ENCODE results near the gene TMEM132A. TPM values are rescaled to one million over a fixed set of nuclear protein-coding genes. Genes with fewer than 3 reads are reported as not detected.
"Not testable (repeated sequence)": the region's sequence is repeated elsewhere in the genome, so short reads cannot be mapped to it uniquely, and the experiment has no call there.

TMEM132A gene
- polyA plus RNA-seq, 3 donors, result 5.1 to 11.1 (median 7.0) TPM

DNA sequence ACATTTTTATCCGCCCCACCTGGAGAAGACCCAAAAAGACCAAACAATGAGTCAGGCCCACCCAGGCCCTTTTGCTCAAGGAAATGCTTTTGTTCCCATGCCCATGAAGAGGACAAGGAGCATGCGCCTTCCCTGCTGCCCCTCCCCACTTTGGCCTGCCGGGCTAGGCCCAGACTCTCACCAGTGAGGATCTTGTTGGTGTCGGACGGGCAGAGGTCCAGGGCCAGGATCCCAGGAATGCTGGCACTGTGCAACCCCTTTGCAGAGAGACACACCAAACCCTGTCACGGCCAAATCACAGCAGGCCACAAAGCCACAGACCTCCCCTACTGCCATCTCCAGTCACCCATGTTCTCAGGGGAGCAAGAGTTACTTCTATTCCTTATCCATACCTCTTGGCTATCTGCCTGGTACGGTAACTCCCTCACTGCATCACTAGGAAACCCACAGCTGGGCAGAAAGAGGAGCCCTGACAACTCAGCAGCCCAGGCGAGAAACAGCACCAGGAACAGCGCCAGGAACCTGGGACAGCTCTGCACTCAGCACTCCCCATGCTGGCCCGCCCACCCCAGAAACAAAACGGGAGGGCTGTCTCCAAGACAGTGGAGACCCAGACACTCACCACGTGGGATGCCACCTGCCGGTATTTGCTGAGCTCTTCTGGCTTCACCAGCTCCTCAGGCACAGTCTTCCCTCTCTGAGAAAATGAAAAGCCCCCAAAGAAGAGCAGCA, 23.4 kb upstream of the TMEM132A start:
- no peak overlapping the region for H3K27ac ChIP-seq (ENCODE audit: low read depth, low read length)
- 74 to 82% (median 80%) methylated on average over 13 of the region's 13 CpGs for WGBS, 3 donors

DNA sequence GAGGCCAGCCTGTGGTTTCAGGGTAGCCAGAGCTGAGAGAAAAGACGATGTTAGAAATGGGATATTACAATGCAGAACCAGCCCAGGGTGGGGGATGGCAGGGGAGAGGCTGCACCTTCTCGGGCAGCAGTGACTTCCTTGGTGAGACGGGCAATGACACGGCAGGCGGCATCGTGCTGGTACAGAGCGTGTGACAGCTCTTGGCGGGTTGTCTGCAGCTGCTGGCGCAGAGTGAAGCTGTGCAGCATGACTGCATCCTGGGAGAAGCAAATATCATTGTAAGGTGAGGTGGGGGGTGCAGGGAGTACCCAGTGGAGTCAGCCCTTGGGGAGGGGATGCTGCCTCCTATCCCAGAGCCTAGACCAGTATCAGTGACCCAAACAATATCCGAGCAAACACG, 21.6 kb upstream of the TMEM132A start:
- H3K27ac ChIP-seq (ENCODE audit: low read depth, low read length), result no peak overlapping the region
- 88 to 91% (median 89%) methylated on average over 11 of the region's 11 CpGs for WGBS, 3 donors

DNA sequence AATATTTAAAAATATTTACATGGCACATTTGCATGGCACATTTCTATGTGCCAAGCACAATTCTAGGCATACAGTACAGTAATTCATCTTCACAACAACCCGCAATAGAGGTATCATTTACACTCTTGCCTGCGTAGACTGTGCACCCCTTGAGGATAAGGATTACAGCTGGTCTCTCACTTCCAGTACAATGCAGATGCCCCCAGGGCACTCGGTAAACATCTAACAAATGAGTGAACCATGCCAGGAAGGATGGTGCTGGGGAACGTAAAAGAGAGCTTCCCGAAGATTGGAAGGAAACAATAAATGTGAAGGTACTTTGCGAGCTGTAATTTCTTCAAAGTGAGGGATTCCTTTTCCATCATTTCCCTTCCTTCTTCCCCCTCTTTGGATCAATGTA, 19.2 kb upstream of the TMEM132A start:
- 38 to 43% (median 41%) methylated on average over 6 of the region's 6 CpGs for WGBS, 3 donors
- no peak overlapping the region for H3K27ac ChIP-seq (ENCODE audit: low read depth, low read length)

DNA sequence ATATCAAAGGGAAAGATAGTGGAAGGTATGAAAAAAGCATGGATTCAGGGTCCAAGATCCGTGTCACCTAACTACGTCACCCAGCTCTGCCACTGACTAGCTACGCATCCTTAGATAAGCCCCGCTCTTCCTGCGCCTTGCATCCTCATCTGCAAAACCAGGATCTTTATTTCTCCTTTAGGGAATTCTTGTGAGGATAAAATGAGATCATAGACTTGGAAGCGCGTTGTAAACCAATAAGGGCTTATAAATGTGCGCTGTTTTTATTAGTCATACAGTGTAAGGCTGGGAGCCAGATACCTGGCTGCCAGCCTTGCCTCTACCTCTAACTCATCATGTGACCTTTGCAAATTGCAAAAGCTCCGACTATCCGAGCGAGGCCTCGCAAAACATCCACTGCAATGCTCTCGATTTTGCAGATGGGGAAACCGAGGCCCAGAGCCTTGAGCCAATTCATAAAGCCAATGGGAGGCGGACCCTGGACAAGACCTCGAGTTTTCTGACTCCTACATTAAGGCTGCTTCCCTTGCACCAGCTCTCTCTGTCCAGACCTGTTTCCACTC, 18.6 kb upstream of the TMEM132A start:
- 4 to 8% (median 5%) methylated on average over 16 of the region's 16 CpGs for WGBS, 3 donors
- no peak overlapping the region for H3K27ac ChIP-seq (ENCODE audit: low read depth, low read length)

DNA sequence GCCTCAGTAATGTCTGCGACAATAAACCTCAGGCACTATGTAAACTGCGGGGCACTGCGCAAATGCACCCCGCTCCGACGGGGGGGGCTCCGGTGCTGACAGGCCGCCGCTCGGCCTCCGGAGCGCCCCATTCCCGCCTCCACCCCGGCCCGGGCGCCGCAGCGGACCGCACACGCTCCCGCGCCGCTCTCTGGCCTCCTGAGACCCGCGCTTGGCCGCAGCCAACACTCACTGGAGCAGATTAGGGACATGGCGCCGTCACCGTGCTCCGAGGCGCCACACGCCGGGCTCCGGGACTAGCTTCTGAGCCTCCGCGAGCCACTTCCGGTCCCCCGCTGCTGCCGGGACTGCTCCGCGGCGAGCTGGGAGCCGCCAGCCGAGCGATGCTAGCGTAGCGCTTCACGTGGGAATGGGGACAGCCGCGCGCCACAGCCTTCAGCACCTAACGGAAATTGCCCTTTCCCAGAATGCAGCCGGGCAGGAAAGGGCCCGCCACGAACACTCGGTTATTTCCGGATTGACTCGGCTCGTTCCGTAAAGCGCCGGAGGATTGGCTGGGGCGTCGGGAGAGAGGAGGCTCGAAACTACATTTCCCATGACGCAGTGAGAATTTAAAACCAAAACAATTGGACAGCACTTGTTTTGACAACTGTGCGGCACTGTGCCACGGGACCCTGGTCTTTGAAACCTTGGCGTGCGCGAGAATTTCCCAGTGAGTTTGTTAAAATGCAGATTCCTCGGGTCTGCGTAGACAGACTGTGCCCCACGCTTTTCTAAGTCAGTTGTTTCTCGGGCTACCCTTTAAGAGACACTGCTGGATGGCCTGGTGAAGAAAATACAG, 17.9 kb upstream of the TMEM132A start, which contains the start of gene PRPF19:
TSS of gene PRPF19 (minus strand) at position 454 of the 841 bp plus-strand sequence. CDS start at position 251, 203 bp downstream.
- 0% methylated on average over 75 of the region's 75 CpGs for WGBS, 3 donors
- H3K27ac ChIP-seq (ENCODE audit: low read depth, low read length), result peak within 1 kb of the TSS; percentile 51

DNA sequence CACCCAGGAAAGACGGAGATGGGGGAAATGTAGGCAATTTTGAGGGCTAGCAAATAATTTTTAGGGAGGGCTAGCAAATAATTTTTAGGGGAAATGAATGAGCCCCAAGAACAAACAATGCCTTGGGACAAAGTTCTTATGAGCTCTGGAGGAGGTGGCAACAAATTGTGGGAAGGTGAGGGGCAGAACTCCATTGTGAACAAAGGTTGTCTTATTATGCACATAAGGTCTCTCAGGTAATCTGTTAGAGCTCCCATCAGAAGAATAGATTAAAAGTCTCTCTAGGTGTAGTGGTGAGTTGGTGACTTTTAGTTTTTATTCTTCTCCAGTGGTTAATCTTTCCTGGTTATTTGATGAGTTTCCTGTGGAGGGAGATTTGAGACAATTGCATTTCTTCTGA, 15.5 kb upstream of the TMEM132A start:
- no peak overlapping the region for H3K27ac ChIP-seq (ENCODE audit: low read depth, low read length)
- WGBS, 3 donors, result 28 to 71% (median 41%) methylated on average over 1 of the region's 1 CpG

DNA sequence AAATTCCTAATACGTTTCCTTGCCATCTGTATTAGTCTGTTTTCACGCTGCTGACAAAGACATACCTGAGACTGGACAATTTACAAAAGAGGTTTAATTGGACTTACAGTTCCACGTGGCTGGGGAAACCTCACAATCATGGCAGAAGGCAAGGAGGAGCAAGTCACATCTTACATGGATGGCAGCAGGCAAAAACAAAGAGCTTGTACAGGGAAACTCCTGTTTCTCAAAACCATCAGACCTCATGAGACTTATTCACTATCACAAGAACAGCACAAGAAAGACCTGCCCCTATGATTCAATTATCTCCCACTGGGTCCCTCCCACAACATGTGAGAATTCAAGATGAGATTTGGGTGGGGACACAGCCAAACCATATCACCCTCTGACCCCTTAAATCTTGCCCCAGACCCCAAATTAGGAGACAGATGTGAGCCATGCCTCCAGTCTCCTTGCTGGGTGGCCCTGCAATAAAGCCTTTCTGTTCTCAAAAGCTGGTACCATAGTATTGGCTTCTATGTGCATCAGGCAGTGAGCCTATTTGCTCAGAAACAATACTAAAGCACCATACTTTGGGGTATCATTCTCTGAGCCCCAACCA, 14.5 kb upstream of the TMEM132A start:
- not testable (repeated sequence) for H3K27ac ChIP-seq (ENCODE audit: low read depth, low read length)
- 56 to 72% (median 66%) methylated on average over 3 of the region's 3 CpGs for WGBS, 3 donors

DNA sequence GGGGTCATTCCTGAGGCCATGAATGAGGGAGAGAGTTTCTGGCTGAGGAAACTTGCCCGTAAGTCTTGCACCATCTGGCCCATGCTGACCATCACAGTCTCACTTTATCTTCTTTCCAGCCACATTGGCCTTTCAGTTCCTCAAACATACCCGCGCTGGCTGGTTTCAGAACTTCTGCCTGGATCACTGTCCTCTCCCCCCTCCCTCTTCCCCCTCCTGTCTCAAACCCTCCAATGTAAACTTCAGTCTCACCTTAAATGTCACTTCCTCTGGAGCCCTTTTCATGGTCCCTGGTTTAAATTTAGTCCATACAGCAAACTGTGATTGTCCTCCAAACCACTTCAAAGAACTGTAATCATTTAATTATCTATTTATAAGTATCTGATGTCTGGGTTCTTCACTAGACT, 14.0 kb upstream of the TMEM132A start:
- 72 to 76% (median 74%) methylated on average over 3 of the region's 3 CpGs for WGBS, 3 donors
- no peak overlapping the region for H3K27ac ChIP-seq (ENCODE audit: low read depth, low read length)

DNA sequence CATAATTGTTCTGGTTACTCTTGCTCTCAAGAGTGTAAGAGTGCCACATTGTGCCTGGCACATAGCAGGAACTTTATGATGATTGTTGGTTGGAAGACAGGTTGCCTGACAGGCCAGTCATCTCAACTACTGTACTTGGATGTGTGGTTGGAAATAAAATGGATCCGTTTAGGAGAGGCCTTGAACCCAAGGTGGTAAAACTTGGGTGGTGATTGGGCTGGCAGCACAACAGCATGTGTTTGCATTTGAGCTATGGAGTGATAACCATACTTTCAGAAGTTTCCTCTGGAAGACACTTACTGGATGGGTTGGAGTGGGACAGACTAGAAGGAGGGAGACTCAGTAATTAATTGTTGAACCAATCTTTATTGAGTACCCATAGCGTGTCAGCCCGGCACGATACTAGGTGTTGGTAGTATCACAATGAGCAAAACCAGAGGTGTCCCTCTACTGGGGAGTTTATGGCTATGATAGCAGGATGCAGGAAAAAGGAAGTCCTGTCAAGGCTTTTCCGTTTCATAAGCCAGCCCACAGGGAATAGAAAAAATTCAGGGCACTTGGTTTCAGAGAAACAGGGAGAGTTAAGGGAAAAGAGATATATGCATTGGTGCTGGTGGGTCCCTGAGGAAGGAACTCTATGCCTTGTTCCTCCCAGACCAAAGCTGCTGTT, 13.4 kb upstream of the TMEM132A start:
- 50 to 61% (median 50%) methylated on average over 5 of the region's 5 CpGs for WGBS, 3 donors
- H3K27ac ChIP-seq (ENCODE audit: low read depth, low read length), result no peak overlapping the region

DNA sequence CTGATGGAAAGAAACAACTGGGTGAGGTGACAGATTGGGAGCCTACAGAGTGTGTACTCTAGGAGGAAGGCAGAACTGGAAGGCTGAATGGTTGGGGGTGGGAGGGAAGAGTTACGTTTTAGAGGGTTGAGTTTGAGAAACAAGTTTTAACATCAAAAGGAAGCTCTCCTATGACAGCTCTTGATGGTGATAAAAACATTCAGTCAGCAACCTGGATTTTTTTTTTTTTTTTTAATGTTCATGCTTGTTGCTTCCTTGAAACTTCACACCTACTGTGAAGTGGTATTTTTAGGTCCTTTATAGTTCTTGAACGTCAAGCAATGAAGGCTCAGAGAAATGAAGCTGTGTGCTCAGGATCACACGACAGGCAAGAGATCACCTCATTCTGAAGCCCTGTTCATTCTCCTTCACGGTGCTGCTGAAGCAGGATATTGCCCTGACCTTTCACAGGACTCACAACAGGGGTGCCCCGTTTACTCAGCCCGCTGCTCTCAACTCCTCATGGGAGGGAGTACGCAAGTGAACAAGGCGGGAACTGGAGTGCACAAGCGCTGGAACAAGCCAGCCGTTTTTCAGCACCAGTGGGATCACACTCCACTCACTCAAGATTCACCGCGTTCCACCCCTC, 11.9 kb upstream of the TMEM132A start:
- WGBS, 3 donors, result 67 to 73% (median 72%) methylated on average over 12 of the region's 12 CpGs
- H3K27ac ChIP-seq (ENCODE audit: low read depth, low read length), result no peak overlapping the region

DNA sequence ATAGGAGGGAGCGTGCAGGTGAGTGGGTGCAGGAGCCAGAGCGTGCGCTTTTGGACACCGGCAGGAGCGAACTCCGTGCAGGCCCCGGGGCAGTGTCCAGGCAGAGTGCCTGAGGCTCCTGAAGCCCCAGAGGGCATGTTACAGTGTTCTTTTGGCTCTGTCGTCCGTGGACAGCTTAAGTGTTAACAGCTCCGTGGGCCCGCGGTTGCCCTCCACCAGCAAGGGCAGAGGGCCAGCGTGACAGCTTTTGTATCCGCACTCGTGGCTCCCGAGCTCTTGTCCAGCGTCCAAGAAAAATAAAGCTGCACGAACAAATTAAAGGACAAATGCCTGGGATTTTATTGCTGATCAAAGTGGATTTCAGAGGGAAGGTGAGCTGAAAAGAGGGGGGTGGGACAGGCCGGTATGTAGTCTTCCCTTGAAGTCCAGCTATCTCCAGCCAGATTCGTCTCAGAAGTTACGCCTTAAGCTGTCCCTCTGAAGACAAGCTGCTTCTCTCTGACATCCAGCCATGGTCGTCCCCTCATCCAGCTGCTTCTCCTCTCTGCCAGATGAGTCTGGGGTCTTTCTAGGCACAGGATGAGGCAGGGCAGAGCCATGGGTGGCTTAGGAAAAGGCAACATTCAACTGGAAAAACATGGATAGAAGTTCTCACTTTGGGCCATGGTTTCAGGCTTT, 11.3 kb upstream of the TMEM132A start:
- H3K27ac ChIP-seq (ENCODE audit: low read depth, low read length), result no peak overlapping the region
- WGBS, 3 donors, result 63 to 79% (median 74%) methylated on average over 22 of the region's 22 CpGs

DNA sequence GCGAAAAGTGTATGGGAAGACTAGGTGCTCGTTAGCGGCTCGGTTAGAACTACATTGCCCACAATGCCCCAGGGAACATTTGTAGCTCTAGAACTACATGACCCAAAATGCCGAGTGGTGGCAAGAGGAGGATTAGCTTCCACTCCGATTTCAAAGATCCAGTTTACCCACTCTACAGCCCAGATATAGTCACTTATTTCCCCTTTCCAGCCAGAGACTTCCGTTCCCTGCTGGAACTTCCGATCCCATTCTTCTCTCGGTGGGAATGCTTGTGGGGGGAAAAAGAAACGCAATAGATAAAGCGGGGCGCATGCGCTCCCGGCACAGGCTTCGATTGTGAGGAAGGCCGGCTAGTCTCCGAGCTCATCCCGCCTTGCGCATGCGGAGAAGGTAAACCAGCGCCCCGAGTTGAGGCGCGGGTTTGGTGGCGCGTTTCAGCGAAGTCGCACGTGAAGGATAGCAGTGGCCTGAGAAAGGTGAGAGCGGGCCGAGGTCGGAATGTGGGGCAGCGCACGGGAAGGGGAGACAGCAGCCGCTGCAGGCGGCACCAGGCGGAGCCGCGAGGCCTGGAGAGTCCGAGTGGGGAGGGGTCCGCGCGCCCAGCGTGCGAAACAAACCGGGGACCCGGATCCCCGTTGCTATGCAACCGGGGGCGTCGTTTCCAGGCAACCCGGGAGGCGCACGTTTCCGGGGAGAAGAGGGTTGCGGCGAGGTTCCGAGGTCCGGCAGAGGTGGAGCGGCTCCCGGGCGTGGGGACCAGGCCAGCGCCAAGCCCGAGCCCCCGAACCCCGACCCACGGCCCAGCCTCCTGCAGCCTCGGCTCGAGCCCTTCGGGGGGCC, 10.2 kb upstream of the TMEM132A start, which contains the start of gene TMEM109:
TSS of gene TMEM109 (plus strand) at position 366 of the 840 bp plus-strand sequence. CDS start 5,536 bp downstream, outside the sequence.
- peak within 1 kb of the TSS; percentile 31 for H3K27ac ChIP-seq (ENCODE audit: low read depth, low read length)
- 0% methylated on average over 62 to 70 of the region's 70 CpGs for WGBS, 3 donors

DNA sequence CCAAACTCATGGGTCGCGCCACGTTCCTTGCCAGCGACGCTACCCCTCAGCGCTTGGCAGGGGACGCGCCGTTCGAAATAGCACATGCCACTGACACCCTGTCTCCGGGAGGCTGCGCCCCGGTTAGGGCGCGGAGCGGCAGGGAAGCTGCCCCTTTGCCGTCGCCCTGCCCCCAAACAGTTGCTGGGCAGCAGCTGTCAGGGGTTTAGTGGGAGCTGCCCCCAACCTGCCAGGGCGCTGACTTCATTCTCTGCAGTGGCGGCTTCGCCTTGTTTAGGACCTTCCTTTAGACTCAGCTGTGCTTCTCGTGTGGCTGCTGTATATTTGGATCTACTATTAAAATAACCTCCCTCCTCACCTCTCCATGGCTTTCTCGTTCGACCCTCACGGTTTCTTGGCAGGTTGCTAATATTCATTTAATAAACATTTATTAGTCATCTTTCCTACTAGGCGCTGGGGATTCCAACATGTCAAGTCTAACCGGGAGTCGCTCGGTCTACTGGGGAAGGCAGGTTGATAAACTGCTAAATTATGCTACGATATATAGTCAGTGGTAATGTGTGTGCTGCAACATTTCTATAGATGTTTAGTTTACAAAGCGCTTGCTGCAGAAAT, 9.5 kb upstream of the TMEM132A start:
- WGBS, 3 donors, result 0 to 1% (median 1%) methylated on average over 31 of the region's 31 CpGs
- no peak overlapping the region for H3K27ac ChIP-seq (ENCODE audit: low read depth, low read length)

DNA sequence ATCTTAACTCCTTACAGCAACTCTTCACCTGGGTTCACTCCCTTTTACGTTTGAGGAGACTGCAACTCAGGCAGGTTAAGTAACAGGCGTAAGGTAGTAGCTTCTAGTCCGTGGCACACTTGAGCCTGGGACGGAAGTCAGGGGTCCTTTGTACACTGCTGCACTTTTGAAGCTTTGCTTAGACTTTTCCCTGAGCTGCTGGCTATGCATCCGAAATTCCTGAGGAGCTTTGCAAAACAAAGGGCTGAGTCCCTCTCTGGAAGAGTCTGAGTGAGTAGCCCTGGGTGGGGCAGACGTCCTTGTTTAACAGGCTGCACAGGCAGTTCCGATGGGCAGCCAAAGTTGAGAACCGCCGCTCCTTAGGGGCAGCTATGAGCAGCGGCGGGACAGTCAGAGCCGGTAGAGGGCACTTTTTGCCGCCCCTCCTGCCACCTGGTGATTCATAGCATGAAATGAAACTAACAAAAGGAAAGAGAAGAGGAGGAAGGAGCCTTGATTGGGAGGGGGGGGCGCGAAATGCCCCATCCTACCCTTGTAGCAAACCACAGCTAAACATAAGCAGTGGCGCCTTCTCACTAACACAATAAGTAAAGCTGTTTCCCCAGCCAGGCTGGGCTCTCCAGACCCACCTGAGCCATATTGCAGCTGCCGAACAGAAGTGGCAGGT, 8.9 kb upstream of the TMEM132A start:
- 6 to 9% (median 9%) methylated on average over 17 of the region's 17 CpGs for WGBS, 3 donors
- no peak overlapping the region for H3K27ac ChIP-seq (ENCODE audit: low read depth, low read length)

DNA sequence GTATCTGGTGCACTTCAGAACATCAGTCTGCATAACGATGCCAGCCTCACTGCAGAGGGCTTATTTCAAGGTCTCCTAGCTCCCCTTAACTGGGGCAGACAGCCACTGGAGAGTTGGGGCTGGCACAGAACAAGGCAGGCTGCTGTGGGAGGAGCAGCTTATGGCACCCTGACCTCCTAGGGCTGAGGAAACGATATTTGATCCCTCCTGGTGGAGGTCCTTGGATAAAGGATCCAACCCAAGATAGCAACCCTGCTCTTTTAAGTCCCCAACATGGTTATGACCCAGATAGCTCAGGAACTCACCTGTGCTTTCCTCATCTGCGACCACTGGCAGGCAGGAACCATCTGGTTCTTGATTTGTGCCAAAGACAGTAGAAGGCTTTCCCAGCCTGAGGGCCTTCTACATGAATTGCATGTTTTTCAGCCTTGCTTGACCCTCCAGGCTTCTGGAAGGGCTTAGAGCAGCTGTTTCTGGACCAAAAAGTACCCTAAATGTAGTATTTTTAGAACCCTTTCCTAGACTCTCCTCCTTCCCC, 7.5 kb upstream of the TMEM132A start:
- H3K27ac ChIP-seq (ENCODE audit: low read depth, low read length), result no peak overlapping the region
- WGBS, 3 donors, result 51 to 80% (median 71%) methylated on average over 3 of the region's 3 CpGs
